Measurements from ENCODE around the gene CDKAL1.
A peak's percentile ranks its signal among the peaks of the same experiment; 100 is the strongest.
"Not testable (repeated sequence)": the region's sequence is repeated elsewhere in the genome, so short reads cannot be mapped to it uniquely, and the experiment has no call there.

Gene CDKAL1

DNA sequence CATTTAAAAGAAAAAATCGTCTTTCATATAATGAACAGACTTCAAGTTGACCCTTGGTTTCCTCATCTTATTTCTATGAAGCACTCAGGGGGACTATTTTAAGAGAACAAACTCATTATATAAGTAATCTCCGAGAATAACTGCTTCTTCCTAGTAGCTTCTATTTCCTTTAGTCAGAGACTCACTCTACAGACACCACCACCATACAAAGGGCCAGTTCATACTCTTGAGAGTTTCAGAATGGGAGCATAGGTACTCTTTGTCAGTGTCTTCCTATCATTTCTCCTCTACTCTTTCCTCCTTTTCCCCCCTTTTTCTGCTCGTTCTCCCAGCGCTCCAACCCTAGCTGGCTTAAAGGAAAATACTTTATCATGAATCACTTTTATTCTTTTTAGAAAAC, 104.9 kb downstream of the CDKAL1 start:
- no peaks in the 10 kb centered on the region for H3K27me3 ChIP-seq (replicated peaks)
- in situ Hi-C loops (cut with HindIII; ENCODE audit: low pct_ligation_motif_present, low sequenced_read_pairs): no loop called here
- no peak overlapping the region for H3K27ac ChIP-seq
- no peak for DNase-seq
- TF ChIP-seq, protein P1, sequence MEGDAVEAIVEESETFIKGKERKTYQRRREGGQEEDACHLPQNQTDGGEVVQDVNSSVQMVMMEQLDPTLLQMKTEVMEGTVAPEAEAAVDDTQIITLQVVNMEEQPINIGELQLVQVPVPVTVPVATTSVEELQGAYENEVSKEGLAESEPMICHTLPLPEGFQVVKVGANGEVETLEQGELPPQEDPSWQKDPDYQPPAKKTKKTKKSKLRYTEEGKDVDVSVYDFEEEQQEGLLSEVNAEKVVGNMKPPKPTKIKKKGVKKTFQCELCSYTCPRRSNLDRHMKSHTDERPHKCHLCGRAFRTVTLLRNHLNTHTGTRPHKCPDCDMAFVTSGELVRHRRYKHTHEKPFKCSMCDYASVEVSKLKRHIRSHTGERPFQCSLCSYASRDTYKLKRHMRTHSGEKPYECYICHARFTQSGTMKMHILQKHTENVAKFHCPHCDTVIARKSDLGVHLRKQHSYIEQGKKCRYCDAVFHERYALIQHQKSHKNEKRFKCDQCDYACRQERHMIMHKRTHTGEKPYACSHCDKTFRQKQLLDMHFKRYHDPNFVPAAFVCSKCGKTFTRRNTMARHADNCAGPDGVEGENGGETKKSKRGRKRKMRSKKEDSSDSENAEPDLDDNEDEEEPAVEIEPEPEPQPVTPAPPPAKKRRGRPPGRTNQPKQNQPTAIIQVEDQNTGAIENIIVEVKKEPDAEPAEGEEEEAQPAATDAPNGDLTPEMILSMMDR (IDR thresholded peaks at IDR 0.05; ENCODE audit: low read depth, low read length, missing control alignments): no peak
- H3K4me3 ChIP-seq (ENCODE audit: low read depth, low read length): no peak overlapping the region
- no peaks in the 10 kb centered on the region for H3K36me3 ChIP-seq (replicated peaks)

DNA sequence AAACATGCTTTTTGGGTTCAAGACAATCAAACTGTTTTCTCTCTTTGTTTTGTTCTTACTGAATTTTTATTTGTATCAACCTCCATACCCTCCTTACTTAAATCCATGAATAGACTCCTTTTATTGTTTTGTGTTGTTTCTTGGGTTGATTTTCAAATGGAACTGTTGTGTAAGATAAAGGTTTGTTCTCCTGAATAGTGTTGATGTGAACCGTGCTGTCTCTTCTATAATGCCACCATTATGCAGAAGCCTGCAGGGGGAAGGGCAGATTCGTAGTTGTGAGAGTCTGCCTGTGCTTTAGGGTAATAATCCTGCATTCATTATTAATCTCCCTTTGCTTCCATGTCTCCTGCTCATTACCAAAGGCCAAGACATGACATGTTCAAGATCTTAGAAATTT, 105.9 kb downstream of the CDKAL1 start:
- no peak for DNase-seq
- in situ Hi-C loops (cut with HindIII; ENCODE audit: low pct_ligation_motif_present, low sequenced_read_pairs): no loop called here
- TF ChIP-seq, protein P1 (IDR thresholded peaks at IDR 0.05; ENCODE audit: low read depth, low read length, missing control alignments): no peak
- Histone ChIP-seq H3K27ac (no peak overlapping the region), H3K36me3 (replicated peaks) (no peaks in the 10 kb centered on the region), H3K4me3 (ENCODE audit: low read depth, low read length) (no peak overlapping the region), H3K27me3 (replicated peaks) (no peaks in the 10 kb centered on the region)

DNA sequence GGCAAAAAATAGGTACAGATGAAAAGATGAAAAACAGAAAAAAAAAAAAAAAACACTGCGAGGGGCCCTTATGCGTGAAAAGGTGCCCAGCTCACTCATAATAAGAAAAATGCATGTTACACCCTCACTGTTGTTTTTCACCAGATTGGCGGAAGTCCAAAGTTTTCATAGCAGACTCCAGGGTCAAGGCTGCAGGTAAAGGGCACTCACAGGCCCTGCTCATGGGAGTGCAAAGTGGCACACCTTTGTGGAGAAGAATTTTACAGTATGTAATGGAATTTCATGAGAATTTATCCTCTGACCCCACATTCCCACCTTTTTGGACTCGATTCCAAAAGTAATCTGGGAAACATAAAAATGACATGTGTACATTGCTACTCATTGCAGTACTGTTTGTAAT, 108.2 kb downstream of the CDKAL1 start:
- no peak for DNase-seq
- Histone ChIP-seq H3K27me3 (replicated peaks) (no peaks in the 10 kb centered on the region), H3K4me3 (ENCODE audit: low read depth, low read length) (no peak overlapping the region), H3K36me3 (replicated peaks) (no peaks in the 10 kb centered on the region), H3K27ac (no peak overlapping the region)
- TF ChIP-seq, protein P1 (IDR thresholded peaks at IDR 0.05; ENCODE audit: low read depth, low read length, missing control alignments): no peak
- in situ Hi-C loops (cut with HindIII; ENCODE audit: low pct_ligation_motif_present, low sequenced_read_pairs): no loop called here

DNA sequence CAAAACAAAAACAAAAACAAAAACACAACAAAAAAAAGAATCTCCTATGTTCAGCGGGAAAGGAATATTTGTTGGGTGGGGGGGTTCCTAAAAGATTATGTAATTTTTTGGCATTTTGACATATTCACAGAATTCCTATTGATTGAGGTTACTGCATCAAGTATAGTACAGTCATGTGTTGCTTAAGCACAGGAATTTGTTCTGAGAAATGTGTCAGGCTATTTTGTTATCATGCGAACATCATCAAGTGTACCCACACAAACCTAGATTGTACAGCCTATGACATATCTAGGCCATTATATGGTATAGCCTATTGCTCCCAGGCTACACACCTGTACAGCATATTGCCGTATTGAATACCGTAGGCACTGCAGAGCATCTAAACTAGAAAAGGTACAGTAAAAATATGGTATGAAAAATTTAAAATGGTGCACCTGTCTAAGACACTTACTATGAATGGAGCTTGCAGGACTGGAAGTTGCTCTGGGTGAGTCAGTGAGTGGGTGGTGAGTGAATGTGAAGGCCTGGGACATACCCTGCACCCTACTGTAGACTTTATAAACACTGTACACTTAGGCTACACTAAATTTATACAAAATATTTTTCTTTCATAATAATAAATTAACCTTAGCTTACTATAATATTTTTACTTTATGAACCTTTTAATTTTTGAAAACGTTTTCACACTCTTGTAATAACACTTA, 110.6 kb downstream of the CDKAL1 start:
- H3K27me3 ChIP-seq (replicated peaks): no peaks in the 10 kb centered on the region
- peak; percentile 56 for DNase-seq
- no peak overlapping the region for H3K4me3 ChIP-seq (ENCODE audit: low read depth, low read length)
- TF ChIP-seq, protein P1 (IDR thresholded peaks at IDR 0.05; ENCODE audit: low read depth, low read length, missing control alignments): no peak
- in situ Hi-C loops (cut with HindIII; ENCODE audit: low pct_ligation_motif_present, low sequenced_read_pairs): no loop called here
- H3K36me3 ChIP-seq (replicated peaks): no peaks in the 10 kb centered on the region
- no peak overlapping the region for H3K27ac ChIP-seq

DNA sequence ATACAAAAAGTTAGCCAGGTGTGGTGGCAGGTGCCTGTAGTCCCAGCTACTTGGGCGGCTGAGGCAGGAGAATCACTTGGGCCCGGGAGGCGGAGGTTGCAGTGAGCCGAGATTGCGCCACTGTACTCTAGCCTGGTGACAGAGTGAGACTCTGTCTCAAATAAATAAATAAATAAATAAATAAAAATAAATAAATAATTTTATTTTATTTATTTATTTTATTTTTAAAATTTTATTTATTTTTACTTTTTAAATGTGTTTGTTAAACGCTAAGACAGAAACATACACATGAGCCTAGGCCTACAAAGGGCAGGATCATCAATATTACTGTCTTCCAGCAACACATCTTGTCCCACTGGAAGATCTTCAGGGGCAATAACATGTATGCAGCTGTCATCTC, 111.3 kb downstream of the CDKAL1 start:
- in situ Hi-C loops (cut with HindIII; ENCODE audit: low pct_ligation_motif_present, low sequenced_read_pairs); DNase-seq; H3K27ac ChIP-seq; H3K27me3 ChIP-seq (replicated peaks); H3K4me3 ChIP-seq (ENCODE audit: low read depth, low read length); H3K36me3 ChIP-seq (replicated peaks): not testable (repeated sequence)

DNA sequence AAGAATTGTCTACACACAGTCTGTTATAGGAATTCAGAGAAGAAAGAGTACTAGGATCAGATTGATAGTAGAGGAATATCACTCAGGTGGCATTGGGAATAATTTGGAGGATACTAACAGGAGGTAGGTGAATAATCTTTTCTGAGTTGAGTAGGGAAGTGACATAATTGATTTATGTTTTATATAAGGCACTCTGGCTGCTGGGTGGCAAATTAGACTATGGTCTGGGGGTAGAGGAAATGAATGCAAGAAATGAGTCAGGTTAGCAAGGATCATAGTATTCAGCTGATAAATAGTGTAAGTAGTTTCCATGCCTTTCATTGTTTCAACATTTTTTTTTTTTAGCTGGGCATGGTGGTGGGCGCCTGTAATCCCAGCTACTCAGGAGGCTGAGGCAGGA, 113.3 kb downstream of the CDKAL1 start:
- in situ Hi-C loops (cut with HindIII; ENCODE audit: low pct_ligation_motif_present, low sequenced_read_pairs): no loop called here
- no peaks in the 10 kb centered on the region for H3K27me3 ChIP-seq (replicated peaks)
- no peaks in the 10 kb centered on the region for H3K36me3 ChIP-seq (replicated peaks)
- no peak overlapping the region for H3K4me3 ChIP-seq (ENCODE audit: low read depth, low read length)
- TF ChIP-seq, protein P1 (IDR thresholded peaks at IDR 0.05; ENCODE audit: low read depth, low read length, missing control alignments): no peak
- no peak overlapping the region for H3K27ac ChIP-seq
- DNase-seq: no peak

DNA sequence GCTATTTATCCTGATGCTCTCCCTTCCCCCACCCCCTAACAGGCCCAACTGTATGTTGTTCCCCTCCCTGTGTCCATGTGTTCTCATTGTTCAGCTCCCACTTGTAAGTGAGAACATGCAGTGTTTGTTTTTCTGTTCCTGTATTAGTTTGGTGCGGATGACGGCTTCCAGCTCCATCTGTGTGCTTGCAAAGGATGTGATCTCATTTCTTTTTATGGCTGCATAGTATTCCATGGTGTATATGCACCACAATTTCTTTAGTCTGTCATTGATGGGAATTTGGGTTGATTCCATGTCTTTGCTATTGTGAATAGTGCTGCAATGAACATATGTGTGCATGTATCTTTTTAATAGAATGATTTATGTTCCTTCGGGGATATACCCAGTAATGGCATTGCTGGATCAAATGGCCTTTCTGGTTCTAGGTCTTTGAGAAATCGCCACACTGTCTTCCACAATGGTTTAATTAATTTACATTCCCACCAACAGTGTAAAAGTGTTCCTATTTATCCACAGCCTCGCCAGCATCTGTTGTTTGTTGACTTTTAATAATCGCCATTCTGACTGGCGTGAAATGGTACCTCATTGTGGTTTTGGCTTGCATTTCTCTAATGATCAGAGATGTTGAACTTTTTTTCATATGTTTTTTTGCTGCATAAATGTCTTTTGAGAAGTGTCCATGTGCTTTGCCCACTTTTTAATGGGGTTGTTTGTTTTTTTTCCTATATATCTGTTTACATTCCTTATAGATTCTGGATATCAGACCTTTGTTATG, 115.6 kb downstream of the CDKAL1 start:
- H3K4me3 ChIP-seq (ENCODE audit: low read depth, low read length); H3K27ac ChIP-seq; H3K36me3 ChIP-seq (replicated peaks); DNase-seq; H3K27me3 ChIP-seq (replicated peaks); in situ Hi-C loops (cut with HindIII; ENCODE audit: low pct_ligation_motif_present, low sequenced_read_pairs): not testable (repeated sequence)

Data from brain microvascular endothelial cell (primary cell).